ENCODE measurements around the gene F10.
"Not testable (repeated sequence)": the region's sequence is repeated elsewhere in the genome, so short reads cannot be mapped to it uniquely, and the experiment has no call there.

F10 gene

DNA sequence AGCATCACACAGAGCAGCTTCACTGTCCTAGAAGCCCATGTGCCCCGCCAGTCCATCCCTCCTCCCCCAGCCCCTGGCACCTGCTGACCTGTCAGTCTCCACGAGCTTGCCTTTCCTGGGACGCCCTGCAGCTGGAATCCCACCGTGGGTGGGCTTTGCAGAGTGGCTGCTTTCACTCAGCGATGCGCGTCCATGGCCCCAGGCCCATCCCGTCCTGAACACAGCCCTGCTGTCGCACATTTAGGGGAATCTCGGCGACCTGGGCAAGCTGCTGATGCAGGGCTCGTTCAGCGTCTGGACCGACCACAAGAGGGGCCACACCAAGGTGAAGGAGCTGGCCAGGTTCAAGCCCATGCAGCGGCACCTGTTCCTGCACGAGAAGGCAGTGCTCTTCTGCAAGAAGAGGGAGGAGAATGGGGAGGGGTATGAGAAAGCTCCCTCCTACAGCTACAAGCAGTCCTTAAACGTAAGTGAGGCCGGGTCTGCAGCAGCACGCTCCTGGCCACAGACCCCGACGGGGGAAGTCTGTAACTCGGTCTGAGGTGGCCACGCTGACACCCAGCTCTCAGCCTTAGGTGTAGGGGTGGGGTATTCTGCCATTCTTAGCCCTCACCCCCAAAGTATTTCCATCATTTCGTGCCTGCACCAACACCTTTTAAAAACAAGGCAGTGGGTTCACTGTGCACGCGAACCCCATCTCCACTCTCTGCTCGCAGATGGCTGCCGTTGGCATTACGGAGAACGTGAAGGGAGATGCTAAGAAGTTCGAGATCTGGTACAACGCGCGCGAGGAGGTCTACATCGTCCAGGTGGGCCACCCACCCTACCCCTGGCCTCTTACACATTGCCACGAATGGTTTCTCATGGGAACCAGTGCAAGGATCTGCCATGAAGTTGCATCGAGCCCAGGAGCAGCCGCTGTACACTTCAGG, 35.3 kb upstream of the F10 start:
- DNase-seq: no peak

DNA sequence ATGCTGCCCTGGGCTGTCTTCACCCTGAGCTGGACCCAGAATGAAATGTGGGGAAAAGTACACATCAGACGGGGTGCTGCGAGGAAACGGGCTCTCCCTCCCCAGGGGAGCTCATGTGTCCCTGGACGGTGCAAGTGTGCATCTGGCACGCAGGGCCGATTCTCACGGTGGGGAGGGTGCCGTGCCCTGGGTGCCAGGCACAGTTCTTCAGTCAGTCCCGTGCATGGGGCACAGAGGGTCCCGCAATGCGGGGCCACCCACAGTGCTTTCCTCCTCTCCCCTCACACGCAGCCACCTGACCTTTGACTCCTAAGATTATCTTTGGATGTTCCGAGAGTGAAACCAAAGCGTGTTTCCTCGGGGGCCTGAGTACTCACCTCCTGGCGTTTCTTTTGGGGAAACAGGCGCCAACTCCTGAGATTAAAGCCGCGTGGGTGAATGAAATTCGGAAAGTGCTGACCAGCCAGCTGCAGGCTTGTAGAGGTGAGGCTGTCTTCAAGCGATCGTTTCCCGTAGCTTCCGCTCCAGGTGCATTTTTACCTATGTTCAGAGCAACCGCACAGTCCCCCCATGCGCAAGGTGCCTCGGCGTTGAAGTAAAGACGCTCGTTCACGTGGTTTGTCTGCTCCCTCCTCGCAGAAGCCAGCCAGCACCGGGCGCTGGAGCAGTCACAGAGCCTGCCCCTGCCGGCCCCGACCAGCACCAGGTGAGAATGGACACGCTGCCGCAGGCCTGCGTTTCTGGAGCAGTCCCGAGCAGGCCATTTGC, 34.5 kb upstream of the F10 start:
- no peak for DNase-seq

DNA sequence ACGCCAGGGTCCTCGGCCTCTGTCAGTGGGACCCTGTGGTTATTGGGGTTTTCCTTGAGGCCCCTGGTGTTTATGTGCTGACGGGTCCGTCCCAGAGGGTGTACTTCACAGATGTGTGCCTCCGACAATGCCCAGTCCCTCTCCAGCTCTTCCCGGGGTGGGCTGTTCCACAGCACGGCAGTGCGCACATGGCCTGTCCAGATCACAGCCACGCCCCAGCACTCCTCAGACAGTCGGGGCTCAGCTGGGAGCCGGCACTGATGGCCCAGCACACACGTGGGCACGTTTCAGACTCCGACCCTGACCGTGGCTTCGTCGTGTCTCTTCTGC, 33.9 kb upstream of the F10 start:
- no peak for DNase-seq

DNA sequence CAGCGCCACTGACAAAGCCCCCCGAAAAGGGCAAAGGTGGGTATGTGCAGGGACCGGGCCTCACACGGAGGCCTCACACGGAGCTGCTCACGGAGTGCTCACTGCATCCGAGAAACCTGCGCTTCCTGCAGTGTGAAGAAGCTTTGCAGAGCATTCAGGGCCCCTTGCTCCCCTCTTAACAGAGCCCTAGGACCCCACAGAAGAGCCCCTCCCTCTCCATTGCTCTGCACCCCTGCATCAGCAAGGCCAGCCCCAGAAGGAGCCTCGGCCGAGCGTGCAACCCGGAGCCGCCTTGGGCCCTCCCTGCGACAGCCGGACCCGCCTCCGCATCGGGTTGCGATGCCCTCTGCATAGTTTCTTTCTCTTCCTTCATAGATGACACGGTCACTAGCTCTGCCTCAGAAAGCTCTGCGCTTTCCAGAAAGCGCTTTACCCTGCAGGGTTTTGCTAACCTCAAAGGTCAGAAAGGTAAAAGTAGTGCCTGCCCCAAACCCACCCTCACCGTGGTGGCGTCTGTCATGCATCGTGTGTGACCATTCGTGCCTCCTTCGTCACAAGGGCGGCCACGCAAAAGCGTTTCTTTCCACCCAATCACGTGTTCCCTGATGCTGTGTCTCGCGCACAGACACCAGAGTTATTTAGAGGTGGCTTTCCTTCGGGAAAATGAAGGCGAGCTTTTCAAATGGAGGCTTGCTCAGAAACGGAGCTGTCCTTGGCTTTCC, 32.7 kb upstream of the F10 start:
- peak in 1 of 5 donors; percentile 3 for DNase-seq

DNA sequence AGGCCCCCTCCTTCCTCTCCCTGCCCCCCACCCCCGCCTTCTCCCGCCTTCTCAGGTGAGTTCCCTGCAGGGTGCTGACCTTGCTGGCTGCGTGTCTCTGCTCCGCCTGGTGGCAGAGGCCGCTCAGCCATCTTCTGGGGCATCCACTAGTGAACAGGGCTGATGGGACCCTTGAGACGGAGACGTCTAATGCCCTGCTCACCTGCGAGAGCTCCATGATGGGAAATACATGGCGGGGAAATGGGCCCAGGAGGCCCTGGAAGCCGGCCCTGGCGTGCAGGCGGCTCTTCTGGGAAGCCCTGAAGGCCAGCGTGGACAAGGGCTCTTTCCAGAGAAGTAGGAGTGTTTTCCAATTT, 32.2 kb upstream of the F10 start:
- no peak for DNase-seq

DNA sequence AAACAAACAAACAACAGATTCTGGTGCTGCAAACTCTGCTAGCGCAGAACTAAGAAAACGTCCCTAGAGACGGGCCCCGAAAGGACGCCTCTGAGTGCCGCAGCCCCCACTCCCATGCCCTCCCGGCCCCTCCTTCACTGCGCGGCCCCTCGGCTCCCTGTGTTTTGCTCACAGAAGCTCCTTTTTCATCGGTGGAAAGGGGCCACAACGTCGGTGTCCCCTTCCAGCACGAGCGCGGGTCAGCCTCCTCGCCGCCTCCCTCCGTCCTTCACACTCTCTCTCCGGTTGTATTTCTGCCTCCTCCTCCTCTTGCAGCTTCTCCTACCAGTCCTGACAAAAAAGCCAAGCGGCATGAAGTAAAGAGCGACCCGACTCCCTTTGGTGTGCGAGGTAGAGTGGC, 31.8 kb upstream of the F10 start:
- DNase-seq: no peak

DNA sequence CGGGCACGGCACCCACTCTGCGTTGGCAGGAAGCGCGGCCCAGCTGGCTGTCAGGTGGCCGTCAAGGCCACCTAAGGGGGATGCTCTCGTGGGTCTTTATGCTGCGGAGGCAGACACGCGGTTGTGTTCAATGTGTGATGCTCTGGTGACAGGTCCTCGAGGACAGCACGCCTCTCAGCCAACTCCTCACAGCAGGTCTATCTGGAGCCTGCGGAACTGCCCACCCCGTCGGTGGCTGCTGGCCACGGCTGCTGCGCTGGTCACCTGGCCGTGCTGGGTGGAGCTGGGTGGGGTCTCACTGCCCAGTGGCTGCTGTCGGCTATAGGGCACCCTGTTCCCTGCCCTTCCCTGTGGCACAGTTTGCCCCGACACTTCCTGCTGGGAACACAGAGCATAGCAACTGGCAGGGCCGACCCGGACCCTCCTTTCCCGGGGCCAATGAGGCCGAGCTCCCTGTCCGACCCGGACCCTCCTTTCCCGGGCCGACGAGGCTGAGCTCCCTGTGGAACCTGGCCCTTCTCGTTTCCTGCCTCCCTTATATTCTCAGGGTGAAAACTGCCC, 31.3 kb upstream of the F10 start:
- no peak for DNase-seq

DNA sequence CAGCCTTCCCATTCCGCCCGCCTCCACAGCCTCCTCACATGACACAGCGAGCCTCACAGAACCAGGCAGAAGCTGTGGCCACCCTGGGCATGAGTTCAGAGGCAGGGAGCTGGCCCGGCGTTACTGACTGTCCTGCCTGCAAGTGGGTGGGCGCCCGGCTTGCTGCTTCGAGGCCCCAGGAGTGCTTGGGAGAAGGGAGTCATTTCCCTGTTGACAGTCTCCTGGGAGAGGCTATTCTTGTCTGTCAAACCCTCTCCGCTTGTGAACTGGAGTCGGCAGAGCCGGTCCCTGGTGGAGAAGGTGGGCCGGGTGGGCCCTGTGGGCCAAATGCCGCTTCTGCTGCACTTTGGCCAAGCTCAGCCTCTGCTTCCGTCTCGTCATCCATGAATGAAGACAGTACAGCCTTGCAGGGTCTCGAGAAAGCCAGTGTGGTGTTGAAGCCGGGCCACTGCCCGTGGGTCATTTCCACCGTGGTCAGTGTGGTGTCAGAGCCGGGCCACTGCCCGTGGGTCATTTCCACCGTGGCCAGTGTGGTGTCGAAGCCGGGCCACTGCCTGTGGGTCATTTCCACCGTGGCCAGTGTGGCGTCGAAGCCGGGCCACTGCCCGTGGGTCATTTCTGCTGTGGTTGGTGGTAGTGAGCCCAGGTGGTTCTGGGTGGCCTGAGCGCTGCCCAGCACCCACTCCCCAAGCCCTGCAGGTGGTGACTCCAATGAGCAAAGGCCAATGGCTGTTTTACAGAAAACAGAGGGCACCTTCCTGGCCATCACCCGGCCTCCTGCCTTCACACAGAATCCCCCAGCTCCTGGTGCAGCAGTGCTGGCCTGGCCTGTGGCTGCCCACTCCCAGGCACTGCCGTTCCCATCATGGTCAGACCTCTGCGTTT, 30.5 kb upstream of the F10 start:
- DNase-seq: no peak

DNA sequence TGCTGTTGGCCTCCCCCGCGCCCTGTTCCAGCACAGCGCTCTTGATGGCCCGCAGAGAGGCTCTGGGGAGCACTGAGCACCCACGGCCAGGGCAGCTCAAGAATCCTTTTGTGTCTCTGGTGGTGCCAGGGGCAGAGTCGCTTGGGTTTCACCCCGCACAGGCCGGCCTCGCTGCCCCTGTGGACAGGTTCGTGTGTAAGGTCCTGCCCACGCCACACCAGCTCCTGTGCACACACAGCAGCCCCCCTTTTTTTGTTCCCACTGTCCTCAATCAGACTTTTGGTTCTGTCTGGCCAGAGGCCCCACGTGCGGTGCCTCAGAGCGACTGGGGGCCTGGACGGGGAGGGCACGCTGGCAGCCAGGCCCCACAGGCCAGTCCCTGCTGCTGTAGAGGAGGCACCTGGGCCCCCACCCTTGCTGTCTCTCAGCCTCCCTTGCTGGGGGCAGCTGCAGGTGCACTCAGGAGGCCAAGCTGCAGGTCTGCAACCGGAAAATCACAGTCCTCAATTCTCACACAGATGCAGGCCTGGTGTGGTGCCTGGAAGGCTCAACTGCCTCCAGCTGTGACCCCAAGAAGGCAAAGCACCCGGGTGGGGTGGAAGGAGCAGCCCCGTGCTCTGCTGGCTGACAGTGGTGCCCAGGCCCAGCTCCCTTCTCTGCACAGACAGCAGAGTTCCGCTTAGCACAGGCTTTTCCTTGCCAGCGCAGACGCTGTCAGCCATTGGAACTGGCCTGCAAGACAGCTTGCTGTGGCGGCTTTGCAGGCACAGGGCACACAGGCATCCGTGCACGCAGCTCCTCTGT, 29.6 kb upstream of the F10 start:
- DNase-seq: no peak

DNA sequence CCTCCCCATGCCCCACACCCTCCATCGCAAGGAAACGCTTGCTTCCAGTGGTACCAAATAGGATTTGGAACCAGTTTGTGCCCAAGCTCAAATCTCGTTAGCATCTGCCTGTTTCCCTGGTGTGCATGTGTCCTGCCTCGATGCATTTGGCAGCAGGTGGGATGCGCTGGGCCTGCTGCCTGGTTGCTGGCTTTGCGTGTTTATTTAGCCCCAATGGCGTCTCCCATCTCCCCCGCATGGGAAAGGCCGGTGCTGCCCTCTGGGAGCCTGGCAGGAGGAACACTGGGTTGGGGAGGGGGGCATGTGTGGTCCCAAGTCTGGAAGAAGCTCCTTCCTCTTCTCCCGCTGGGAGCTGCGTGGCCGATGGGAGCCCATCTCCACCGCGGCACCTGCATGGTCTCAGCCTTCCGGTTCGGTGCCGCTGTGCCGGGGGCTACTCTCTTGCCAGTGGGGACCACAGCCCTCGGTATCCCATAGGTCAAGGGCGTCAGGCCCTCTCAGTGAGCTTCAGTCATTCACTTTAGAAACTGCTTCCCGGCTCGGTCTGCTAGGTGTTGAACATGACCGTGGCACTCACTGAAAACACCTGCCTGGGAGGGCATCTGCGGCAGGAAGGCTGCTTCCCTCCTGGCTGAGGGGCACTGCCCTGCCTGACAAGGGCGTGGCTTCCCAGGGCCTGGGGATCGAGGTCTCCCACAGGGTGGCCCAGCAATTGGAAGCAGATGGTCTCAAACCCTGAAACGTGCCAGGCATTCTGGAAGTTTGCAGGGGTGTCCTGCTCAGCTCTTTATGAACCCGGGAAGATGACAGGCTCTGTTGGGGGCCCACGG, 28.8 kb upstream of the F10 start:
- no peak for DNase-seq

DNA sequence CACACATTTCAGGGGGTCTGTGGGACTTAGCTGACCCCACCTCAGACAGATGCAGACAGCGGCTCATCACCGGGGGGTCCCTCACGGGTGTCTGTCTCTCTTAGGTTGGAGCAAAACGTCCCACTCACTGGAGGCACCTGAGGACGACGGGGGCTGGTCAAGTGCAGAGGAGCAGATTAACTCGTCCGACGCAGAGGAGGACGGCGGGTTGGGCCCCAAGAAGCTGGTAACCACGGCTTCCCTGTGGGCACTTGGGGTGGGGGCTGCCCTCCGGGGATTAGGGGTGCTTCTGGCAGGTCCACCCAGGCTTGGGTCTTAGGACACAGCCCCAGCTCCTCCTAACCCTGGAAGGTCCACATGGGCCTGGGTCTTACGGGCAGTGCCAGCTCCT, 28.2 kb upstream of the F10 start:
- no peak for DNase-seq

DNA sequence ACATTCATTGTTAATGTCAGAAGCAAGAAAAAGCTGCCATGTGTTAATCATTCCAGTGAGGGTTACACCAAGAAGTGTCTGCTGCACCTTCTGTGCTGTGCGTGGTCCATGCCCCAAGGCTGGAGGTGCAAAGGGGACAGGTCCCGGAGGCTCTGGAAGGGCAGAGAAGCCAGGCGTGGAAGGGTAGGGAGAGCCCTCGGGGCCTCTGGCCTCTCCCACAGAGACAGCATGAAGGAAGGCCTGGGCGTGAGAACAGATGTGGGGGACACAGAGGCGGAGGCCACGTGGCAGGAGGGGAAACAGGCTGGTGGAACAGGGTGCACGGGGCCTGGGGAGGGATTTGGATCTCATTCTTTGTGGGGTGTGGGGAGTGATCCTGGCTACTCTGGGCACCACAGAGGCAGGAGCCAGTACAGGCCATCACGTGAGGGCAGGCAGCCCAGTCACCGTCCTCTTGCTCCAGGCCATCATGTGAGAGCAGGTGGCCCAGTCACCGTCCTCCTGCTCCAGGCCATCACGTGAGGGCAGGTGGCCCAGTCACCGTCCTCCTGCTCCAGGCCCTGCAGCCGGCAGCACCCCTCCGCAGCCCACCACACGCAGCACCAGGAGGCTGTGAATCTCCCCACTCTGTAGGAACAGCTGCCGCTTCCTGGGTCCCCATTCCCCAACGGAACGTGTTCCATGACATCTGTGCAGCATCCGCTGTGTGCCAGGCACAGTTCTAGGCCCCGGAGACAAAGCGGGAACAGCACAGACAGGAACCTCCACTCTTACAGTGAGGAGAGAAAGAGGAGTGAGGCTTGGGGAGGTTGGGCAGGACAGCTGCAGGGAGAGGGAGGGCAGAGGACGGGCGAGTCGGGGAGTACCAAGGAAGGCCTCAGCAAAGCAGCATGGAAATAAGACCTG, 27.2 kb upstream of the F10 start:
- DNase-seq: no peak

DNA sequence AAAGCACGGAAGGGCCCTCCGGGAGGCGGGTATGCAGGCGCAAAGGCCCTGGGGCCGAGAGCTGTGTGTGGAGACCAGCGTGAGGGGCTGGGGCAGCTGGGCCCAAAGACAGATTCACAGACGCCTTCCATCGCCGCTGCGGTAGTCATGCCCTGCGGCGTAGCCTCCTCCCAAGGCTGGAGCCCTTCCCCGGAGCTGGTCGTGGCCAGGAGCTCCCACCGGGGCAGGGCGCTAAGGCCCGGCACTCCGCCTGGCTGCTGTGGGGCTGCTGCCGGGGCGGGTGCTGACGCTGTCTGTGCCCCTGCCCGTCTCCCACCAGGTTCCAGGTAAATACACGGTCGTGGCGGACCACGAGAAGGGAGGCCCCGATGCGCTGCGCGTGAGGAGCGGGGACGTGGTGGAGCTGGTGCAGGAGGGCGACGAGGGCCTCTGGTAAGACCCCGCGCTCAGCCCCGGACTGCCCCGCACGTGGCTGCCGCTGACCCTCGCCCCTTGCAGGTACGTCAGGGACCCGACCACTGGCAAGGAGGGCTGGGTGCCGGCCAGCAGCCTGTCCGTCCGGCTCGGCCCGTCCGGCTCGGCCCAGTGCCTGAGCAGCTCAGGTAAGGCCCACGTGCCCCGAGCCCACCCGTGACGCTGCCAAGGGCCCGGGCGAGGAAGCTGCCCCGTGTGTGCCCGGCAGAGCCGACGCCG, 26.4 kb upstream of the F10 start:
- no peak for DNase-seq

DNA sequence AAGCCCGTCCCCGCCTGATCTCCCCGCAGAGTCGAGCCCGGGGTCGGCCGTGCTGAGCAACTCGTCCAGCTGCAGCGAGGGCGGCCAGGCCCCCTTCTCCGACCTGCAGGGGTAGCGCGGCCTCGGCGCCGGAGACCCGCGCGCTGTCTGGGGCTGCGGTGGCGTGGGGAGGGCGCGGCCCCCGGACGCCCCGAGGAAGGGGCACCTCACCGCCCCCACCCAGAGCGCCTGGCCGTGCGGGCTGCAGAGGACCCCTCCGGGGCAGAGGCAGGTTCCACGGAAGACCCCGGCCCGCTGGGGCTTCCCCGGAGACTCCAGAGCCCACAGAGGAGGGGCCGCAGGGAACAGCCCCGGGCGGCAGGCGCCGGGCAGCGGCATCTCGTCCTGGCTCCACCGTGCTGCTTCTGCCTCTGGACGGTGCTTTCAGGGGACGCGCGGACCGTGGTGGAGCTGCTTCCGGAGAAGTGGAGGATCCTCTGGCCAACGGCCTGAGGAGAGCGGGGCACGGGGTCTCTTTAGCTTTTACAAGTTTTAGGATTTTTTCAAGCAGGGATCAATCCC, 25.8 kb upstream of the F10 start:
- DNase-seq: no peak

DNA sequence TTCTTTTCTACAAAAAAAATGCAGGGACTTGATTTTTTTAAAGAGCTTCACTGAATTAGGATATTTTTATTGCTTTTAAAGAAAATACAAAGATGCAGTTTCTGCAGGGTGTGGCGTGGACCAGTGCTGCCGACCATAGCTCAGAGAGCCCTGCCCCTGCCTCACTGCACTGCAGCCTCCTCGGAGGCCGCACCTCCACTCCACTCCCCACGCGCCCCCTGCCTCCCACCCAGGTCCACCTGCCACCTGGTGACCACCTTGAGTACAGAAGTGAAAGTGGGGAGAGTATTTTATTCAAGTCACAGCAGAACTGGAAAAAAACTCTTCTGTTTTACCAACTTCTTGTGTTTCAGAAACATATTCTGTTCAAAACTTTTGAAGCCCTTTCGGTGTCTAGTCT, 24.9 kb upstream of the F10 start:
- no peak for DNase-seq

DNA sequence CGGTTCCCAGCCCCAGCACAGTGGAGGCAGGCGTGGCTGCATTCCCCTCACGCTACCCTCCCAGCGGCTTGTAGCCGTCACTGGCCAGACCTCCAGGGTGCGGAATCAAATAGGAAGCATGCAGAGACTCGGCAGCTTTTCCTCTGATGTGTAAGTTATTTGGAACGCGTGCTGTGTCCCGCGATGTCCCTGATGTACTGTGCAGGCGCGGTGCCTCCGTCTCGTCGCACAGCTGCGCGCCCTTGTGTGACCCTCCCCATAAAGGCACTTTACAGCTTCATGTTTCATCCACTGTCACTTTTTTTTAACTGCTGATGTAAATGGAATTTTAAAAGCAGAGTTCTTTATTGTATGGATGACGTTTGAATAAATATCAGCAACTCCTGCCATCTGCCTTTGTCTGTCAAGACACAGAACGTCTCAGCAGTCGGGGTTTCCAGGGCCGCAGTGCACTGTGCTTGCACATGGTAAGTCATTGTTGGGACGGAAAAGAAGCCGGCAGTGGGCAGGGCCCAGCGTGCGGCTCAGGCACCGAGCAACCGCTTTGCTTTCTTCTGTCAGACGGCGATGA, 24.4 kb upstream of the F10 start:
- DNase-seq: no peak

DNA sequence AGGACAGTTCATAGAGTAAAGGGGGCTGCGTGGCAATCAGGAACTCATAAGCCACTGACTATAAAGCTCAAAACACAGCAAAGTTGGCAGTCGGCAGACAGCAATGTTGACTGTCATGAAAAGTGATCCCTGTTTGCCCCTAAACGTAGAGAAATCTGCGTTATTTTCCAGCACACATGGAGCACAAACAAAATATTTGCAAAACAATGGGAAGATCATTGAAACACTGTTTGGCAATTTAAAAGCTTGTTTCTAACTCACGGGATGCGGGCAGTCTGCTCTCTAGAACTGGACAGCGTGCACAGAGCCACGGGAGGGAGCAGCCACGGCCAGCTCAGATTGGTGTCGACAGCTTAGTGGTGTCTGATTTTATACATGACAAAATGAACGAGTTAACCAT, 23.5 kb upstream of the F10 start:
- DNase-seq: no peak

DNA sequence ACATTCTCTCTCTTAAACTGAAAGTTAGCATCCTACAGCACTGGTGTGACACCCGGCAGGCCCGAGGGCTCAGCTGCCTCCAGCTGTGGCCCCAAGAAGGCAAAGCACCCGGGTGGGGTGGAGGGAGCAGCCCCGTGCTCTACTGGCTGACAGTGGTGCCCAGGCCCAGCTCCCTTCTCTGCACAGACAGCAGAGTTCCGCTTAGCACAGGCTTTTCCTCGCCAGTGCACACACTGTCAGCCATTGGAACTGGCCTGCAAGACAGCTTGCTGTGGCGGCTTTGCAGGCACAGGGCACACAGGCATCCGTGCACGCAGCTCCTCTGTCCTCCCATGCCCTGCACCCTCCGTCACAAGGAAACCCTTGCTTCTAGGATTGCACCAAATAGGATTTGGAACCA, 20.3 kb upstream of the F10 start:
- not testable (repeated sequence) for DNase-seq
